Measurements from ENCODE around the gene ZNF507.
A peak's percentile ranks its signal among the peaks of the same experiment; 100 is the strongest.

Gene ZNF507

GRCh38 chr19:32339988-32340874, 5.2 kb upstream of the ZNF507 start:
- peak; percentile 59 to 74 (median 70) for DNase-seq

GRCh38 chr19:32342695-32343094, 2.7 kb upstream of the ZNF507 start:
- DNase-seq, result no peak

- peak; percentile 73 to 81 (median 74) for DNase-seq
These were observed 1.7 kb upstream of the ZNF507 start for GRCh38 chr19:32343550-32344262.

GRCh38 chr19:32346901-32347300, 1.5 kb downstream of the ZNF507 start:
- DNase-seq, result no peak

GRCh38 chr19:32347573-32347972, 2.2 kb downstream of the ZNF507 start:
- DNase-seq, result no peak

GRCh38 chr19:32349051-32349450, 3.6 kb downstream of the ZNF507 start:
- no peak for DNase-seq

- no peak for DNase-seq
These were observed 4.5 kb downstream of the ZNF507 start for GRCh38 chr19:32349724-32350470.

GRCh38 chr19:32350471-32350865, 5.1 kb downstream of the ZNF507 start:
- DNase-seq, result peak; percentile 21 to 54 (median 48)

- DNase-seq, result no peak
These were observed 5.6 kb downstream of the ZNF507 start for GRCh38 chr19:32350987-32351348.

GRCh38 chr19:32352241-32352630, 6.8 kb downstream of the ZNF507 start:
- DNase-seq, result no peak

GRCh38 chr19:32354345-32354744, 8.9 kb downstream of the ZNF507 start:
- no peak for DNase-seq

- DNase-seq, result no peak
These were observed 9.9 kb downstream of the ZNF507 start for GRCh38 chr19:32355309-32355708.

GRCh38 chr19:32357720-32358119, 12.3 kb downstream of the ZNF507 start:
- peak in 1 of 3 donors; percentile 31 for DNase-seq

GRCh38 chr19:32358321-32358720, 12.9 kb downstream of the ZNF507 start:
- DNase-seq, result no peak

GRCh38 chr19:32359581-32359980, 14.2 kb downstream of the ZNF507 start:
- DNase-seq, result no peak

- DNase-seq, result no peak
These were observed 16.3 kb downstream of the ZNF507 start for GRCh38 chr19:32361574-32362317.

- no peak for DNase-seq
These were observed 16.9 kb downstream of the ZNF507 start for GRCh38 chr19:32362318-32362691.

GRCh38 chr19:32363175-32363574, 17.8 kb downstream of the ZNF507 start:
- DNase-seq, result no peak

- no peak for DNase-seq
These were observed 18.2 kb downstream of the ZNF507 start for GRCh38 chr19:32363632-32364031.

GRCh38 chr19:32364040-32364439, 18.6 kb downstream of the ZNF507 start:
- no peak for DNase-seq

- no peak for DNase-seq
These were observed 21.7 kb downstream of the ZNF507 start for GRCh38 chr19:32367063-32367462.

- DNase-seq, result no peak
These were observed 22.6 kb downstream of the ZNF507 start for GRCh38 chr19:32367948-32368536.
